ENCODE data around the gene RUNX2. TPM values are rescaled to one million over a fixed set of nuclear protein-coding genes. Genes with fewer than 3 reads are reported as not detected.

The RUNX2 gene
- total and polyA plus RNA-seq, 4 donors = 0.09 to 1.5 (median 0.75) TPM

DNA sequence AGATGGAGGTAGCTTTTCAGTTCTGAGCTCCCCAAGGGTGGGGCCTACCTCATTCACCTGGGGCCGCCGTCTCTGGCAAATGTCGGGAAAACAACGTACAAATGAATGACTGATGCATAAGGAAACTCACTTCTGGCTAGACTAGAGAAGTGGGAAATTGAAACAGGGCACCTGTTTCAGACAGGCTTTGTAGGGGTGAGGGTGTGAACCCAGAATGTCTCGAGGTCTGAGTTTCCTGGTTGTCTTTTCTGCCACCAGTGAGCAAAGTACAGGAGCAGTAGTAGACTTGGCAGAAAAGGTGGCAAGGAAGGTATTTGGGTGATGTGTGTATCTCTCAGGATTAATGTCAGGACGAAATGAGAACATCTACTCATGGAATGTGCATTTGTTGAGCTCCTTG, 379.0 kb downstream of the RUNX2 start:
- no peak for DNase-seq (ENCODE audit: low spot score)
- TF ChIP-seq JUND (IDR thresholded peaks at IDR 0.05) (no peak), TAF1 (conservative IDR thresholded peaks at IDR 0.05) (no peak), YY1 (IDR thresholded peaks at IDR 0.05) (no peak), FOXA1 (IDR thresholded peaks at IDR 0.05) (no peak)
- TF ChIP-seq, protein P1, sequence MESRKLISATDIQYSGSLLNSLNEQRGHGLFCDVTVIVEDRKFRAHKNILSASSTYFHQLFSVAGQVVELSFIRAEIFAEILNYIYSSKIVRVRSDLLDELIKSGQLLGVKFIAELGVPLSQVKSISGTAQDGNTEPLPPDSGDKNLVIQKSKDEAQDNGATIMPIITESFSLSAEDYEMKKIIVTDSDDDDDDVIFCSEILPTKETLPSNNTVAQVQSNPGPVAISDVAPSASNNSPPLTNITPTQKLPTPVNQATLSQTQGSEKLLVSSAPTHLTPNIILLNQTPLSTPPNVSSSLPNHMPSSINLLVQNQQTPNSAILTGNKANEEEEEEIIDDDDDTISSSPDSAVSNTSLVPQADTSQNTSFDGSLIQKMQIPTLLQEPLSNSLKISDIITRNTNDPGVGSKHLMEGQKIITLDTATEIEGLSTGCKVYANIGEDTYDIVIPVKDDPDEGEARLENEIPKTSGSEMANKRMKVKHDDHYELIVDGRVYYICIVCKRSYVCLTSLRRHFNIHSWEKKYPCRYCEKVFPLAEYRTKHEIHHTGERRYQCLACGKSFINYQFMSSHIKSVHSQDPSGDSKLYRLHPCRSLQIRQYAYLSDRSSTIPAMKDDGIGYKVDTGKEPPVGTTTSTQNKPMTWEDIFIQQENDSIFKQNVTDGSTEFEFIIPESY (IDR thresholded peaks at IDR 0.05) = no peak
- Histone ChIP-seq H3K9me3 (ENCODE audit: control insufficient read depth in 4 of 4, low read length in 3 of 4) (no peaks in the 10 kb centered on the region), H3K4me1 (ENCODE audit: control insufficient read depth in 4 of 4, insufficient read depth in 4 of 4, low read length in 3 of 4) (peaks cover 0 to 4% (median 0%) of the 10 kb centered on the region in 4 donors), H3K27me3 (ENCODE audit: control insufficient read depth in 4 of 4, insufficient read depth in 4 of 4, low read length in 3 of 4) (no peaks in the 10 kb centered on the region), H3K27ac (ENCODE audit: low read depth in 1 of 2, low read length in 2 of 2) (no peak overlapping the region), H3K4me3 (ENCODE audit: low read depth in 1 of 3, low read length in 3 of 3) (no peak overlapping the region), H3K9ac (ENCODE audit: low read depth in 1 of 2, low read length in 2 of 2) (no peak overlapping the region), H3K36me3 (ENCODE audit: control insufficient read depth in 4 of 4, insufficient read depth in 3 of 4, low read depth in 1 of 4, low read length in 3 of 4) (no peaks in the 10 kb centered on the region)
- 81% methylated on average over 6 of the region's 6 CpGs for WGBS

DNA sequence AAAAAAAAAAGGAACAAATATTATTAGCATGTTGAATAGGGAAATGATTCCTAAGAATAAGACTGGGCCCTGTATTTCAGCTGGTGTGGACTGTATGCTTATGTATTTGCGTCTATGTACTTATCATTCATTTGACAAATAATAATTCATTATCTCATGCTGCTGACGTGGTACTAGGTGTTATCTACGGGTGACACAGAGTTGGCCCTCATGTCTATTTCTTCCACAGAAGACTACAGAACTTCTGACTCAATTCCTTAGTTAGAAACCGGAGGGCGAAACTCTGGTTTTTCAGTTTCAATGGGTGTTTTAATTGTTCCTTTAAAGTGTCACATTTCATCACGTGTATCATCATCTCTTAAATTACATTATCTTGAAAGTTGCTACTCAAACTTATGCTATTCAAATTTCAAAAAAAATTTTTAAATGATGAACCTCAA, 381.7 kb downstream of the RUNX2 start:
- no peak overlapping the region for H3K4me3 ChIP-seq (ENCODE audit: low read depth in 1 of 3, low read length in 3 of 3)
- TF ChIP-seq RAD21 (IDR thresholded peaks at IDR 0.05) (no peak), HNF4A (conservative IDR thresholded peaks at IDR 0.05) (no peak), YY1 (IDR thresholded peaks at IDR 0.05) (no peak), GABPA (IDR thresholded peaks at IDR 0.05 in 1 of 2, conservative IDR thresholded peaks at IDR 0.05 in 1 of 2) (no peak)
- TF ChIP-seq, protein P2, sequence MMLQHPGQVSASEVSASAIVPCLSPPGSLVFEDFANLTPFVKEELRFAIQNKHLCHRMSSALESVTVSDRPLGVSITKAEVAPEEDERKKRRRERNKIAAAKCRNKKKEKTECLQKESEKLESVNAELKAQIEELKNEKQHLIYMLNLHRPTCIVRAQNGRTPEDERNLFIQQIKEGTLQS (IDR thresholded peaks at IDR 0.05) = no peak
- 82% methylated on average over 6 of the region's 6 CpGs for WGBS
- no peaks in the 10 kb centered on the region for H3K27me3 ChIP-seq (ENCODE audit: control insufficient read depth in 4 of 4, insufficient read depth in 4 of 4, low read length in 3 of 4)
- DNase-seq (ENCODE audit: low spot score) = no peak
- peaks cover 0 to 10% (median 0%) of the 10 kb centered on the region in 4 donors for H3K4me1 ChIP-seq (ENCODE audit: control insufficient read depth in 4 of 4, insufficient read depth in 4 of 4, low read length in 3 of 4)
- H3K27ac ChIP-seq (ENCODE audit: low read depth in 1 of 2, low read length in 2 of 2) = no peak overlapping the region
- H3K36me3 ChIP-seq (ENCODE audit: control insufficient read depth in 4 of 4, insufficient read depth in 3 of 4, low read depth in 1 of 4, low read length in 3 of 4) = no peaks in the 10 kb centered on the region
- no peak overlapping the region for H3K9ac ChIP-seq (ENCODE audit: low read depth in 1 of 2, low read length in 2 of 2)
- no peaks in the 10 kb centered on the region for H3K9me3 ChIP-seq (ENCODE audit: control insufficient read depth in 4 of 4, low read length in 3 of 4)

DNA sequence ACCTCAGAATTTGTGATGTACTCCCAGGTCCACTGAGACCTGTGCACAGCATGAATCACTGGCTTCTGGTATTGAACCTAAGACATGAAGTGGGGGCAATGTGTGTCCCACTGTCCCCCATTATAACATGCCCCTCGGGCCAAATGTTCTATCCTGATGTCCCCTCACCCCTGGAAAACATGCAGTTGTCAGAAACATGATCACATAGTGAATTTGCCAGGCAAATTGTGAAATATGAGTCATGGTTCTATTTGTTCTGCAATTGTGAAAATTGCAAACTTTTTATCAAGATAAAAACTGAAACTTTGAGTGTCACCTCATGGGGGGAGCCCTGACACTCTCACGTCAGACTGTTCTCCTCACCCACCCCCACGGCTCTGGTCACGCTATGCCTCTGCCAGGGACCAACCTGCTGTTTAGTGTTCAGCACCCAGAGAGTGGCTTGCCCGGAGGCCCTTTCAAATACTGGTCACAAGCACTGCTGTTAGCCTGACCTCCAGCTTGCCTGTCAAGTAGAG, 382.2 kb downstream of the RUNX2 start:
- WGBS = 61% methylated on average over 5 of the region's 5 CpGs
- Histone ChIP-seq H3K27me3 (ENCODE audit: control insufficient read depth in 4 of 4, insufficient read depth in 4 of 4, low read length in 3 of 4) (no peaks in the 10 kb centered on the region), H3K9ac (ENCODE audit: low read depth in 1 of 2, low read length in 2 of 2) (no peak overlapping the region), H3K9me3 (ENCODE audit: control insufficient read depth in 4 of 4, low read length in 3 of 4) (no peaks in the 10 kb centered on the region), H3K4me1 (ENCODE audit: control insufficient read depth in 4 of 4, insufficient read depth in 4 of 4, low read length in 3 of 4) (peaks cover 0 to 10% (median 0%) of the 10 kb centered on the region in 4 donors), H3K27ac (ENCODE audit: low read depth in 1 of 2, low read length in 2 of 2) (no peak overlapping the region), H3K4me3 (ENCODE audit: low read depth in 1 of 3, low read length in 3 of 3) (no peak overlapping the region), H3K36me3 (ENCODE audit: control insufficient read depth in 4 of 4, insufficient read depth in 3 of 4, low read depth in 1 of 4, low read length in 3 of 4) (no peaks in the 10 kb centered on the region)
- DNase-seq (ENCODE audit: low spot score) = no peak
- TF ChIP-seq HNF4G (IDR thresholded peaks at IDR 0.05) (no peak), SP1 (IDR thresholded peaks at IDR 0.05) (no peak), TAF1 (conservative IDR thresholded peaks at IDR 0.05) (no peak), EGR1 (IDR thresholded peaks at IDR 0.05; ENCODE audit: low read depth in 2 of 2) (no peak), YY1 (IDR thresholded peaks at IDR 0.05) (no peak), NR2F2 (IDR thresholded peaks at IDR 0.05) (no peak), HNF4A (conservative IDR thresholded peaks at IDR 0.05) (no peak), FOXA2 (IDR thresholded peaks at IDR 0.05) (no peak), FOXA1 (IDR thresholded peaks at IDR 0.05) (no peak), RAD21 (IDR thresholded peaks at IDR 0.05) (no peak)
- TF ChIP-seq, protein P3, sequence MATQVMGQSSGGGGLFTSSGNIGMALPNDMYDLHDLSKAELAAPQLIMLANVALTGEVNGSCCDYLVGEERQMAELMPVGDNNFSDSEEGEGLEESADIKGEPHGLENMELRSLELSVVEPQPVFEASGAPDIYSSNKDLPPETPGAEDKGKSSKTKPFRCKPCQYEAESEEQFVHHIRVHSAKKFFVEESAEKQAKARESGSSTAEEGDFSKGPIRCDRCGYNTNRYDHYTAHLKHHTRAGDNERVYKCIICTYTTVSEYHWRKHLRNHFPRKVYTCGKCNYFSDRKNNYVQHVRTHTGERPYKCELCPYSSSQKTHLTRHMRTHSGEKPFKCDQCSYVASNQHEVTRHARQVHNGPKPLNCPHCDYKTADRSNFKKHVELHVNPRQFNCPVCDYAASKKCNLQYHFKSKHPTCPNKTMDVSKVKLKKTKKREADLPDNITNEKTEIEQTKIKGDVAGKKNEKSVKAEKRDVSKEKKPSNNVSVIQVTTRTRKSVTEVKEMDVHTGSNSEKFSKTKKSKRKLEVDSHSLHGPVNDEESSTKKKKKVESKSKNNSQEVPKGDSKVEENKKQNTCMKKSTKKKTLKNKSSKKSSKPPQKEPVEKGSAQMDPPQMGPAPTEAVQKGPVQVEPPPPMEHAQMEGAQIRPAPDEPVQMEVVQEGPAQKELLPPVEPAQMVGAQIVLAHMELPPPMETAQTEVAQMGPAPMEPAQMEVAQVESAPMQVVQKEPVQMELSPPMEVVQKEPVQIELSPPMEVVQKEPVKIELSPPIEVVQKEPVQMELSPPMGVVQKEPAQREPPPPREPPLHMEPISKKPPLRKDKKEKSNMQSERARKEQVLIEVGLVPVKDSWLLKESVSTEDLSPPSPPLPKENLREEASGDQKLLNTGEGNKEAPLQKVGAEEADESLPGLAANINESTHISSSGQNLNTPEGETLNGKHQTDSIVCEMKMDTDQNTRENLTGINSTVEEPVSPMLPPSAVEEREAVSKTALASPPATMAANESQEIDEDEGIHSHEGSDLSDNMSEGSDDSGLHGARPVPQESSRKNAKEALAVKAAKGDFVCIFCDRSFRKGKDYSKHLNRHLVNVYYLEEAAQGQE (IDR thresholded peaks at IDR 0.05) = no peak
- TF ChIP-seq, protein P4, sequence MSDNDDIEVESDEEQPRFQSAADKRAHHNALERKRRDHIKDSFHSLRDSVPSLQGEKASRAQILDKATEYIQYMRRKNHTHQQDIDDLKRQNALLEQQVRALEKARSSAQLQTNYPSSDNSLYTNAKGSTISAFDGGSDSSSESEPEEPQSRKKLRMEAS (IDR thresholded peaks at IDR 0.05) = no peak
- TF ChIP-seq, protein P1 (IDR thresholded peaks at IDR 0.05) = no peak
- TF ChIP-seq, protein P5, sequence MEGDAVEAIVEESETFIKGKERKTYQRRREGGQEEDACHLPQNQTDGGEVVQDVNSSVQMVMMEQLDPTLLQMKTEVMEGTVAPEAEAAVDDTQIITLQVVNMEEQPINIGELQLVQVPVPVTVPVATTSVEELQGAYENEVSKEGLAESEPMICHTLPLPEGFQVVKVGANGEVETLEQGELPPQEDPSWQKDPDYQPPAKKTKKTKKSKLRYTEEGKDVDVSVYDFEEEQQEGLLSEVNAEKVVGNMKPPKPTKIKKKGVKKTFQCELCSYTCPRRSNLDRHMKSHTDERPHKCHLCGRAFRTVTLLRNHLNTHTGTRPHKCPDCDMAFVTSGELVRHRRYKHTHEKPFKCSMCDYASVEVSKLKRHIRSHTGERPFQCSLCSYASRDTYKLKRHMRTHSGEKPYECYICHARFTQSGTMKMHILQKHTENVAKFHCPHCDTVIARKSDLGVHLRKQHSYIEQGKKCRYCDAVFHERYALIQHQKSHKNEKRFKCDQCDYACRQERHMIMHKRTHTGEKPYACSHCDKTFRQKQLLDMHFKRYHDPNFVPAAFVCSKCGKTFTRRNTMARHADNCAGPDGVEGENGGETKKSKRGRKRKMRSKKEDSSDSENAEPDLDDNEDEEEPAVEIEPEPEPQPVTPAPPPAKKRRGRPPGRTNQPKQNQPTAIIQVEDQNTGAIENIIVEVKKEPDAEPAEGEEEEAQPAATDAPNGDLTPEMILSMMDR (IDR thresholded peaks at IDR 0.05; ENCODE audit: low read depth, low read length, missing input control) = no peak
- TF ChIP-seq, protein P2 (IDR thresholded peaks at IDR 0.05) = no peak

Data from liver (tissue), 9 donors.